Measurements from ENCODE around the gene EXT2.

DNA sequence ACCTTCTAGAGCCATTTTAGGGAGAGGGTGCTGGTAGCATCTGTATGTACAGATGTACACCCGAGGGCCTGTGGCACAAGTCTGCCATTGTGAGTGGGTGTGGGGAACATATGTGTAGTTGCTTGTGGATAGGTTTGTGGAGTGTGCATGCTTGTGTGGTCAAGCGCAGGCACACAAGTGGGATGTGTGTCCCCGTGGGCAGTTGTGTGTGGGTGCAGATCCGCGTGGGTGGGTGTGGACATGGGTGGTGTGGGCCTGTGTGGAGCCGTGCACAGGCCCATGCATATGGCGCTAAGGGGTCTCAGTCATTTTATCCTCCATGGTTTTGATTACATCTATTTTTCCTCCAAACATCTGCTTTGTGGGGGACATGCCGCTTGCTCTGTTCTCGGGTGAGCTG lies 185.7 kb downstream of the EXT2 start:
- TF ChIP-seq EZH2 (IDR thresholded peaks at IDR 0.05; ENCODE audit: borderline replicate concordance, control insufficient read depth, low read depth, low read length), result no peak
- no peak for TF ChIP-seq FOS (IDR thresholded peaks at IDR 0.05; ENCODE audit: borderline replicate concordance, extremely low read depth, insufficient read length)
- TF ChIP-seq POLR2AphosphoS5 (IDR thresholded peaks at IDR 0.05; ENCODE audit: low read length), result no peak
- TF ChIP-seq, protein P1, sequence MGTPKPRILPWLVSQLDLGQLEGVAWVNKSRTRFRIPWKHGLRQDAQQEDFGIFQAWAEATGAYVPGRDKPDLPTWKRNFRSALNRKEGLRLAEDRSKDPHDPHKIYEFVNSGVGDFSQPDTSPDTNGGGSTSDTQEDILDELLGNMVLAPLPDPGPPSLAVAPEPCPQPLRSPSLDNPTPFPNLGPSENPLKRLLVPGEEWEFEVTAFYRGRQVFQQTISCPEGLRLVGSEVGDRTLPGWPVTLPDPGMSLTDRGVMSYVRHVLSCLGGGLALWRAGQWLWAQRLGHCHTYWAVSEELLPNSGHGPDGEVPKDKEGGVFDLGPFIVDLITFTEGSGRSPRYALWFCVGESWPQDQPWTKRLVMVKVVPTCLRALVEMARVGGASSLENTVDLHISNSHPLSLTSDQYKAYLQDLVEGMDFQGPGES (IDR thresholded peaks at IDR 0.05), result no peak
- TF ChIP-seq, protein P2, sequence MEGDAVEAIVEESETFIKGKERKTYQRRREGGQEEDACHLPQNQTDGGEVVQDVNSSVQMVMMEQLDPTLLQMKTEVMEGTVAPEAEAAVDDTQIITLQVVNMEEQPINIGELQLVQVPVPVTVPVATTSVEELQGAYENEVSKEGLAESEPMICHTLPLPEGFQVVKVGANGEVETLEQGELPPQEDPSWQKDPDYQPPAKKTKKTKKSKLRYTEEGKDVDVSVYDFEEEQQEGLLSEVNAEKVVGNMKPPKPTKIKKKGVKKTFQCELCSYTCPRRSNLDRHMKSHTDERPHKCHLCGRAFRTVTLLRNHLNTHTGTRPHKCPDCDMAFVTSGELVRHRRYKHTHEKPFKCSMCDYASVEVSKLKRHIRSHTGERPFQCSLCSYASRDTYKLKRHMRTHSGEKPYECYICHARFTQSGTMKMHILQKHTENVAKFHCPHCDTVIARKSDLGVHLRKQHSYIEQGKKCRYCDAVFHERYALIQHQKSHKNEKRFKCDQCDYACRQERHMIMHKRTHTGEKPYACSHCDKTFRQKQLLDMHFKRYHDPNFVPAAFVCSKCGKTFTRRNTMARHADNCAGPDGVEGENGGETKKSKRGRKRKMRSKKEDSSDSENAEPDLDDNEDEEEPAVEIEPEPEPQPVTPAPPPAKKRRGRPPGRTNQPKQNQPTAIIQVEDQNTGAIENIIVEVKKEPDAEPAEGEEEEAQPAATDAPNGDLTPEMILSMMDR (IDR thresholded peaks at IDR 0.05 in 2 of 3, conservative IDR thresholded peaks at IDR 0.05 in 1 of 3; ENCODE audit: control insufficient read depth in 2 of 3, extremely low read depth in 1 of 3, insufficient read depth in 1 of 3, low read depth in 3 of 3, low read length in 3 of 3), result no peak

Data from GM12878 (cell line).